GM21360 (cell line): ENCODE measurements around the gene FBXL19.
"Not testable (repeated sequence)": the region's sequence is repeated elsewhere in the genome, so short reads cannot be mapped to it uniquely, and the experiment has no call there.

Experiments
- ATAC-seq: cut with Tn5 transposase; IDR thresholded peaks from one replicate; pipeline ENCODE4 v1.9.1; 2021; ENCODE audit warnings: mild to moderate bottlenecking, moderate library complexity; ENCODE audit not compliant: unreplicated experiment

The FBXL19 gene

GRCh38 chr16:30921748-30922419 lies 1.5 kb upstream of the FBXL19 start:
- ATAC-seq: no peak

GRCh38 chr16:30922420-30922959 lies 882 bp upstream of the FBXL19 start:
- peak; percentile 57 for ATAC-seq

GRCh38 chr16:30922960-30923535 lies 324 bp upstream of the FBXL19 start:
- peak; percentile 59 for ATAC-seq

GRCh38 chr16:30924076-30924912 lies 922 bp downstream of the FBXL19 start:
- ATAC-seq: no peak

GRCh38 chr16:30924913-30925631 lies 1.7 kb downstream of the FBXL19 start:
- no peak for ATAC-seq

- no peak for ATAC-seq
Observed at GRCh38 chr16:30925632-30925987, 2.2 kb downstream of the FBXL19 start.

- ATAC-seq: no peak
Observed at GRCh38 chr16:30925995-30926811, 2.8 kb downstream of the FBXL19 start.

- ATAC-seq: no peak
Observed at GRCh38 chr16:30926937-30927788, 3.8 kb downstream of the FBXL19 start.

- no peak for ATAC-seq
Observed at GRCh38 chr16:30927789-30928378, 4.5 kb downstream of the FBXL19 start.

- no peak for ATAC-seq
Observed at GRCh38 chr16:30928390-30928789, 5.0 kb downstream of the FBXL19 start.

GRCh38 chr16:30929167-30929566 lies 5.8 kb downstream of the FBXL19 start:
- no peak for ATAC-seq

- ATAC-seq: no peak
Observed at GRCh38 chr16:30930160-30930571, 6.8 kb downstream of the FBXL19 start.

- no peak for ATAC-seq
Observed at GRCh38 chr16:30931068-30931650, 7.8 kb downstream of the FBXL19 start.

GRCh38 chr16:30934827-30935557 lies 11.6 kb downstream of the FBXL19 start:
- ATAC-seq: no peak

- no peak for ATAC-seq
Observed at GRCh38 chr16:30937692-30938091, 14.3 kb downstream of the FBXL19 start.

GRCh38 chr16:30939571-30939970 lies 16.2 kb downstream of the FBXL19 start:
- ATAC-seq: not testable (repeated sequence)

GRCh38 chr16:30941600-30942425 lies 18.4 kb downstream of the FBXL19 start:
- peak; percentile 76 for ATAC-seq
